Endothelial cell of umbilical vein (primary cell): ENCODE measurements around the gene DYNLT3. TPM values are rescaled to one million over a fixed set of nuclear protein-coding genes. Genes with fewer than 3 reads are reported as not detected.

ENCODE experiments used
- BruUV-seq: library from RNA; stranded (reverse); fragments of 400-500 nt; replicated peaks from 2 replicates; lab custom pipeline; 2021; lab: Mats Ljungman, UMichigan
- CTCF ChIA-PET: fragments of 300-600, 350-600 bp; sonication (Branson Sonifier 250); formaldehyde crosslinking; loops from one replicate; lab custom pipeline; 2021; ENCODE audit warnings: antibody characterized with exemption, inconsistent platforms; lab: Charles Lee
- POLR2A ChIA-PET: fragments of 300-600, 350-600 bp; sonication (Branson Sonifier 250); formaldehyde crosslinking; loops from one replicate; lab custom pipeline; 2021; ENCODE audit warnings: antibody characterized with exemption, inconsistent platforms; lab: Charles Lee
- DNase-seq: peaks from one replicate; pipeline ENCODE4 v3.0.0-alpha.2; 2011; ENCODE audit warnings: low read depth, low spot score
- FAIRE-seq: peaks from 2 replicates; lab custom pipeline; 2011; peaks lifted over from hg19 to GRCh38; lab: Jason Lieb, UNC
- H2AFZ ChIP-seq: 2 replicates; pipeline ENCODE4 v1.6.0; 2012; ENCODE audit warnings: low read depth, low read length, control low read depth, inconsistent platforms
- H3K27ac ChIP-seq: 2 replicates; pipeline ENCODE4 v1.5.1; 2011; ENCODE audit warnings: low read depth, mild to moderate bottlenecking, control low read depth, low read length, moderate library complexity; ENCODE audit not compliant: insufficient read depth
- H3K27me3 ChIP-seq, 2 experiments: 2 replicates each; pipeline versions ENCODE4 v1.6.0 to v1.6.1; 2011; ENCODE audit warnings: low read length in 2 of 2, mixed read lengths in 1 of 2; ENCODE audit not compliant: control insufficient read depth in 2 of 2, insufficient read depth in 2 of 2
- H3K36me3 ChIP-seq, 2 experiments: 2 replicates in 1 of 2; 3 replicates in 1 of 2; pipeline ENCODE4 v1.5.1; 2011; ENCODE audit warnings: low read length in 2 of 2, mild to moderate bottlenecking in 1 of 2, moderate library complexity in 1 of 2; ENCODE audit not compliant: control insufficient read depth in 2 of 2, insufficient read depth in 2 of 2; ENCODE audit errors: extremely low read depth in 1 of 2
- H3K4me1 ChIP-seq: 3 replicates; pipeline ENCODE4 v1.5.1; 2011; ENCODE audit warnings: mild to moderate bottlenecking, low read length; ENCODE audit not compliant: control insufficient read depth, insufficient read depth; ENCODE audit errors: extremely low read depth
- H3K4me2 ChIP-seq: 2 replicates; pipeline ENCODE4 v1.6.1; 2011; ENCODE audit warnings: low read length, control low read depth, mixed read lengths; ENCODE audit not compliant: insufficient read depth
- H3K4me3 ChIP-seq, 3 experiments: fragments of 200-600 bp in 1 of 3; sonication (generic), shearing (Covaris generic) in 1 of 3; replicated peaks in 1 of 3; 2 replicates each; pipeline ENCODE4 v1.5.1; 2011 to 2016; ENCODE audit warnings: control low read depth in 3 of 3, low read length in 3 of 3, mild to moderate bottlenecking in 2 of 3, inconsistent platforms in 1 of 3, low read depth in 1 of 3, moderate library complexity in 1 of 3; ENCODE audit not compliant: insufficient read depth in 1 of 3
- H3K79me2 ChIP-seq: 2 replicates; pipeline ENCODE4 v1.6.0; 2012; ENCODE audit warnings: low read length, inconsistent platforms; ENCODE audit not compliant: control insufficient read depth, insufficient read depth
- H3K9ac ChIP-seq: replicated peaks from 2 replicates; pipeline ENCODE3; 2011; ENCODE audit warnings: low read length, control low read depth; ENCODE audit not compliant: insufficient read depth; ENCODE audit errors: extremely low read depth
- H3K9me1 ChIP-seq: replicated peaks from 3 replicates; pipeline ENCODE4 v1.6.0; 2011; ENCODE audit warnings: mild to moderate bottlenecking, low read length; ENCODE audit not compliant: control insufficient read depth, insufficient read depth; ENCODE audit errors: extremely low read depth
- H3K9me3 ChIP-seq: replicated peaks from 2 replicates; pipeline ENCODE4 v1.5.1; 2012; ENCODE audit warnings: low read length, inconsistent platforms; ENCODE audit not compliant: control insufficient read depth, insufficient read depth
- H4K20me1 ChIP-seq: replicated peaks from 2 replicates; pipeline ENCODE3; 2011; ENCODE audit warnings: mild to moderate bottlenecking, low read length; ENCODE audit not compliant: control insufficient read depth, insufficient read depth; ENCODE audit errors: extremely low read depth
- CTCF ChIP-seq, 2 donors: IDR thresholded peaks; 1 replicate in 1 of 2; 2 replicates in 1 of 2; pipeline ENCODE4 v1.5.1; 2011; ENCODE audit warnings: low read length in 2 of 2, mild to moderate bottlenecking in 2 of 2, moderate library complexity in 2 of 2, control low read depth in 1 of 2, inconsistent platforms in 1 of 2, low read depth in 1 of 2; ENCODE audit not compliant: insufficient read depth in 1 of 2; ENCODE audit errors: extremely low read depth in 1 of 2
- EZH2 ChIP-seq: IDR thresholded peaks from 2 replicates; pipeline ENCODE4 v1.6.1; 2012; ENCODE audit warnings: borderline replicate concordance, low read depth, mild to moderate bottlenecking, moderate library complexity, low read length, inconsistent platforms; ENCODE audit not compliant: severe bottlenecking
- FOS ChIP-seq: IDR thresholded peaks from 2 replicates; pipeline ENCODE4 v1.6.1; 2011; ENCODE audit warnings: mild to moderate bottlenecking, low read length, moderate library complexity, borderline replicate concordance; ENCODE audit not compliant: insufficient read depth
- GATA2 ChIP-seq: IDR thresholded peaks from 2 replicates; pipeline ENCODE4 v1.7.0; 2011; ENCODE audit warnings: low read depth, mild to moderate bottlenecking, moderate library complexity, mixed read lengths, low read length; ENCODE audit not compliant: insufficient read length, insufficient read depth
- JUN ChIP-seq: IDR thresholded peaks from 2 replicates; pipeline ENCODE4 v1.6.1; 2011; ENCODE audit warnings: borderline replicate concordance, low read depth; ENCODE audit not compliant: insufficient read length, insufficient read depth
- MAX ChIP-seq: IDR thresholded peaks from 2 replicates; pipeline ENCODE4 v1.6.1; 2011; ENCODE audit not compliant: insufficient read depth, insufficient read length
- MYC ChIP-seq: IDR thresholded peaks from one replicate; pipeline ENCODE4 v1.6.1; 2011; ENCODE audit warnings: mild to moderate bottlenecking, low read depth, low read length
- POLR2A ChIP-seq: IDR thresholded peaks from 2 replicates; pipeline ENCODE4 v1.6.1; 2012; ENCODE audit warnings: low read depth, mild to moderate bottlenecking, control low read depth, low read length
- POLR2AphosphoS5 ChIP-seq: IDR thresholded peaks from 2 replicates; pipeline ENCODE4 v1.6.1; 2012; ENCODE audit warnings: low read depth, mild to moderate bottlenecking, control low read depth, low read length, moderate library complexity; ENCODE audit not compliant: insufficient read depth
- dilution Hi-C: fragments of 300-500 bp; cut with MboI; formaldehyde crosslinking; loops from one replicate; pipeline ENCODE4 v1.15.0; 2019; ENCODE audit warnings: low sequenced_read_pairs; ENCODE audit not compliant: extremely low pct_ligation_motif_present
- intact Hi-C: fragments of 100-400 bp; cut with micrococcal nuclease; formaldehyde crosslinking; loops from one replicate; pipeline ENCODE4 v1.10.0; 2022
- polyA plus RNA-seq, 4 experiments: library from polyadenylated mRNA; depleted of rRNA in 3 of 4; stranded (reverse) in 3 of 4; unstranded in 1 of 4; fragments of >200 nt; gene quantifications; 2 replicates each; pipeline versions ENCODE4 v1.2.1 to v1.2.3, GENCODE V29; 2011 to 2012; ENCODE audit warnings: missing spikeins in 1 of 4
- total RNA-seq: library from RNA; stranded (reverse); gene quantifications from 2 replicates; pipeline ENCODE4 v1.2.3, GENCODE V29; 2021

Gene DYNLT3
- total and polyA plus RNA-seq, 2 donors (not counting 3 experiments of a cell fraction or from before 2014, with no cell fraction given), result 9.3 to 22.8 TPM

GRCh38 chrX:37896511-37896890 is 49.1 kb upstream of the DYNLT3 start:
- Histone ChIP-seq H3K9me1 (no peaks in the 10 kb centered on the region), H4K20me1 (no peaks in the 10 kb centered on the region), H3K27me3 (no peaks in the 10 kb centered on the region), H3K9ac (no peak overlapping the region), H3K79me2 (no peaks in the 10 kb centered on the region), H3K4me1 (no peaks in the 10 kb centered on the region), H3K4me2 (no peak overlapping the region), H3K36me3 (no peaks in the 10 kb centered on the region), H3K9me3 (no peaks in the 10 kb centered on the region), H3K27ac (no peak overlapping the region), H3K4me3 (no peak overlapping the region), H2AFZ (no peak overlapping the region)
- DNase-seq (no peak), FAIRE-seq (no peak)
- intact Hi-C loops, result no loop called here
- POLR2A ChIA-PET, result no interaction called here
- no peak for TF ChIP-seq POLR2AphosphoS5
- no peak for TF ChIP-seq MYC
- no peak for TF ChIP-seq EZH2
- no peak for TF ChIP-seq POLR2A
- TF ChIP-seq MAX, result no peak
- TF ChIP-seq JUN, result no peak
- no peak for TF ChIP-seq FOS
- no peak for TF ChIP-seq GATA2
- TF ChIP-seq CTCF (IDR thresholded peaks at IDR 0.05; ENCODE audit: extremely low read depth in 1 of 2, insufficient read depth in 1 of 2, low read depth in 1 of 2, low read length in 2 of 2), result no peak
- CTCF ChIA-PET, result no interaction called here
- dilution Hi-C loops, result no loop called here
- BruUV-seq, result no TSS peak
